Gastrocnemius medialis (tissue), 4 donors: ENCODE measurements around the gene KLHL26. TPM values are rescaled to one million over a fixed set of nuclear protein-coding genes. Genes with fewer than 3 reads are reported as not detected.
"Not testable (repeated sequence)": the region's sequence is repeated elsewhere in the genome, so short reads cannot be mapped to it uniquely, and the experiment has no call there.

Experiments
- ATAC-seq, 2 donors: fragments of 150-250 bp; one replicate each; pipeline ENCODE4 v1.9.1; 2016
- DNase-seq, 2 donors: peaks; one replicate each; pipeline ENCODE4 v3.0.0-alpha.2; 2019
- H3K27ac ChIP-seq, 4 donors: fragments of 200-600 bp; sonication (generic); 1 replicate in 1 of 4; 2 replicates in 3 of 4; pipeline ENCODE4 v1.5.1; 2016 to 2018; ENCODE audit warnings: mild to moderate bottlenecking in 2 of 4, moderate library complexity in 1 of 4
- H3K27me3 ChIP-seq, 3 donors: fragments of 200-600 bp; sonication (generic) in 2 of 3; 1 replicate in 1 of 3; 2 replicates in 2 of 3; pipeline versions ENCODE4 v1.5.1 to v1.6.0; 2016 to 2019; ENCODE audit warnings: mild to moderate bottlenecking in 1 of 3, moderate library complexity in 1 of 3
- H3K36me3 ChIP-seq, 2 donors: fragments of 200-600 bp; sonication (generic) in 1 of 2; one replicate each; pipeline ENCODE4 v1.5.1; 2017 to 2018
- H3K4me1 ChIP-seq, 2 donors: fragments of 200-600 bp; sonication (generic) in 1 of 2; one replicate each; pipeline ENCODE4 v1.5.1; 2016 to 2017; ENCODE audit warnings: mild to moderate bottlenecking in 2 of 2
- H3K4me3 ChIP-seq, 4 donors: fragments of 200-600 bp; sonication (generic) in 3 of 4; 1 replicate in 1 of 4; 2 replicates in 3 of 4; pipeline ENCODE4 v1.5.1; 2016 to 2019; ENCODE audit warnings: mild to moderate bottlenecking in 2 of 4
- H3K9me3 ChIP-seq, 3 donors: fragments of 200-600 bp; sonication (generic) in 2 of 3; 1 replicate in 1 of 3; 2 replicates in 2 of 3; pipeline ENCODE4 v1.5.1; 2016 to 2019
- CTCF ChIP-seq, 5 experiments: fragments of 450-650 bp in 3 of 5; fragments of 200-600 bp in 2 of 5; sonication (generic) in 2 of 5; IDR thresholded peaks in 4 of 5; conservative IDR thresholded peaks in 1 of 5; 1 replicate in 4 of 5; 2 replicates in 1 of 5; pipeline ENCODE4 v1.5.1; 2016 to 2019; ENCODE audit warnings: antibody characterized with exemption in 5 of 5, mild to moderate bottlenecking in 3 of 5, moderate library complexity in 3 of 5
- POLR2A ChIP-seq, 2 donors: fragments of 450-650 bp; IDR thresholded peaks; one replicate each; pipeline ENCODE4 v1.6.1; 2017; ENCODE audit warnings: antibody characterized with exemption in 2 of 2, mild to moderate bottlenecking in 2 of 2, moderate library complexity in 2 of 2
- in situ Hi-C, 4 donors: fragments of 200-750 bp; cut with MboI; loops; one replicate each; pipeline versions ENCODE4 v1.15.0 to v1.8.0; 2017; ENCODE audit warnings: low sequenced_read_pairs in 4 of 4
- intact Hi-C: fragments of 100-400 bp; cut with DNase I; formaldehyde crosslinking; loops from one replicate; pipeline ENCODE4 v1.15.1; 2023; ENCODE audit warnings: low total_unique reads
- total RNA-seq, 4 donors: library from RNA; depleted of rRNA; stranded (reverse); fragments of >200 nt; gene quantifications; one replicate each; pipeline versions ENCODE4 v1.1.0 to v1.2.3, GENCODE V29; 2016

The KLHL26 gene
- total RNA-seq, 4 donors from 2014 or later = 5.2 to 12.0 (median 7.3) TPM

- in situ Hi-C loops (loop anchor here (10.0 to 25.0 kb wide), 4 partner anchors 75 to 255 kb away; partner anchors contain the start of gene UPF1 (in 1 of the 4)), intact Hi-C loops (no loop called here)
- Histone ChIP-seq H3K4me3 (no peak overlapping the region), H3K9me3 (no peaks in the 10 kb centered on the region), H3K36me3 (no peaks in the 10 kb centered on the region), H3K27me3 (peaks cover under 1 to 7% (median 4%) of the 10 kb centered on the region in 3 donors), H3K4me1 (peaks cover 9 to 18% of the 10 kb centered on the region in 2 donors), H3K27ac (no peak overlapping the region)
- TF ChIP-seq CTCF (IDR thresholded peaks at IDR 0.05 in 4 of 5, conservative IDR thresholded peaks at IDR 0.05 in 1 of 5) = no peak
- no peak for TF ChIP-seq POLR2A (IDR thresholded peaks at IDR 0.05)
- ATAC-seq (no peak), DNase-seq (no peak)
Observed at GRCh38 chr19:18599485-18599884, 37.3 kb upstream of the KLHL26 start.

GRCh38 chr19:18600692-18601397 is 36.0 kb upstream of the KLHL26 start:
- peaks cover 14 to 18% (median 18%) of the 10 kb centered on the region in 3 donors for H3K27me3 ChIP-seq

GRCh38 chr19:18601875-18602274 is 35.0 kb upstream of the KLHL26 start:
- ATAC-seq (no peak), DNase-seq (no peak)
- intact Hi-C loops = no loop called here
- H3K4me1 ChIP-seq = peaks cover 0 to 9% of the 10 kb centered on the region in 2 donors
- H3K27me3 ChIP-seq = peaks cover 19 to 22% (median 22%) of the 10 kb centered on the region in 3 donors
- no peaks in the 10 kb centered on the region for H3K9me3 ChIP-seq
- in situ Hi-C loops = no loop called here
- H3K4me3 ChIP-seq = no peak overlapping the region
- no peaks in the 10 kb centered on the region for H3K36me3 ChIP-seq
- no peak overlapping the region for H3K27ac ChIP-seq
- TF ChIP-seq CTCF (IDR thresholded peaks at IDR 0.05 in 4 of 5, conservative IDR thresholded peaks at IDR 0.05 in 1 of 5) (no peak), POLR2A (IDR thresholded peaks at IDR 0.05) (no peak)

More at GRCh38 chr19:18600692-18601397, 36.0 kb upstream of the KLHL26 start:
- H3K9me3 ChIP-seq, H3K27ac ChIP-seq, H3K36me3 ChIP-seq, in situ Hi-C loops, H3K4me3 ChIP-seq, ATAC-seq, intact Hi-C loops, H3K4me1 ChIP-seq, DNase-seq: not testable (repeated sequence)

GRCh38 chr19:18603255-18603957 is 33.4 kb upstream of the KLHL26 start:
- Histone ChIP-seq H3K9me3 (no peaks in the 10 kb centered on the region), H3K27me3 (peaks cover 34 to 37% (median 35%) of the 10 kb centered on the region in 3 donors), H3K27ac (peak overlapping the region in 2 of 4 donors; percentile 5 to 44), H3K4me3 (peak overlapping the region in 3 of 4 donors; percentile 5 to 6 (median 5)), H3K36me3 (no peaks in the 10 kb centered on the region), H3K4me1 (peaks cover 5 to 20% of the 10 kb centered on the region in 2 donors)
- ATAC-seq (peak in 1 of 2 donors; percentile 20), DNase-seq (no peak)
- intact Hi-C loops (no loop called here), in situ Hi-C loops (no loop called here)
- TF ChIP-seq CTCF (IDR thresholded peaks at IDR 0.05 in 4 of 5, conservative IDR thresholded peaks at IDR 0.05 in 1 of 5) (peak in 1 of 5 experiments; percentile 28), POLR2A (IDR thresholded peaks at IDR 0.05) (no peak)
